Osteocyte (in vitro differentiated cells): ENCODE measurements around the gene CPVL. TPM values are rescaled to one million over a fixed set of nuclear protein-coding genes. Genes with fewer than 3 reads are reported as not detected.

Experiments used
- DNase-seq: peaks from one replicate; pipeline ENCODE4 v3.0.0; 2021; ENCODE audit warnings: mixed read lengths; ENCODE audit not compliant: unreplicated experiment; ENCODE audit errors: extremely low spot score
- H3K27ac Mint-ChIP-seq: one replicate; pipeline ENCODE4 v1.8.0; 2021; ENCODE audit warnings: mild to moderate bottlenecking, mixed read lengths; ENCODE audit not compliant: unreplicated experiment
- H3K27me3 Mint-ChIP-seq: one replicate; pipeline ENCODE4 v1.8.0; 2021; ENCODE audit warnings: mixed read lengths; ENCODE audit not compliant: unreplicated experiment
- H3K36me3 Mint-ChIP-seq: one replicate; pipeline ENCODE4 v1.8.0; 2021; ENCODE audit warnings: mixed read lengths; ENCODE audit not compliant: unreplicated experiment
- H3K4me1 Mint-ChIP-seq: one replicate; pipeline ENCODE4 v1.8.0; 2021; ENCODE audit warnings: mixed read lengths; ENCODE audit not compliant: unreplicated experiment
- H3K4me3 Mint-ChIP-seq: one replicate; pipeline ENCODE4 v1.8.0; 2021; ENCODE audit warnings: mild to moderate bottlenecking, moderate library complexity, mixed read lengths; ENCODE audit not compliant: unreplicated experiment
- H3K9me3 Mint-ChIP-seq: one replicate; pipeline ENCODE4 v1.8.0; 2021; ENCODE audit warnings: mixed read lengths; ENCODE audit not compliant: unreplicated experiment
- CTCF ChIP-seq: fragments of 200-600 bp; sonication (generic); IDR thresholded peaks from 2 replicates; pipeline ENCODE4 v1.5.0; 2021; ENCODE audit warnings: antibody characterized with exemption, mild to moderate bottlenecking, moderate library complexity
- total RNA-seq: library from RNA; stranded (reverse); gene quantifications from 2 replicates; pipeline ENCODE4 v1.2.1, GENCODE V29; 2021

CPVL gene
- total RNA-seq, 1 donor from 2014 or later, result 2.0 TPM

DNA sequence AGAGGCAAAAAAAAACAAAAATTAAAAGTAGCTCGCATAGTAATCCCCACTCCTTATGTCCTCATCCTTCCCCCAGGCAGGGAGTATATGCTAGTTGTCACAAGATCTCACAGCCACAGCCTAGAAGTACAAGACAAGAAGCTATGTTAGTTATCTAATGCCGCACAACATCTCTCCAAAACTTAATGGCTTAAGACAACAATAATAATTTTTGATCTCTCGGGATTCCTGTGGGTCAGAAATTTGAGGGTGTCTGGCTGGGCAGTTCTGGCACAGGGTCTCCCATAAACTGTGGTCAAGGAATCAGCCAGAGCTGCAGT, 39.7 kb downstream of the CPVL start:
- Mint-ChIP-seq H3K4me1 (peaks cover 3% of the 10 kb centered on the region), H3K27me3 (peaks cover 4% of the 10 kb centered on the region), H3K4me3 (no peak overlapping the region), H3K36me3 (no peaks in the 10 kb centered on the region), H3K9me3 (no peaks in the 10 kb centered on the region), H3K27ac (no peak overlapping the region)
- DNase-seq, result no peak
- no peak for TF ChIP-seq CTCF

- no peaks in the 10 kb centered on the region for H3K9me3 Mint-ChIP-seq
- DNase-seq, result no peak
Observed at GRCh38 chr7:29105752-29106668, 40.3 kb downstream of the CPVL start.

DNA sequence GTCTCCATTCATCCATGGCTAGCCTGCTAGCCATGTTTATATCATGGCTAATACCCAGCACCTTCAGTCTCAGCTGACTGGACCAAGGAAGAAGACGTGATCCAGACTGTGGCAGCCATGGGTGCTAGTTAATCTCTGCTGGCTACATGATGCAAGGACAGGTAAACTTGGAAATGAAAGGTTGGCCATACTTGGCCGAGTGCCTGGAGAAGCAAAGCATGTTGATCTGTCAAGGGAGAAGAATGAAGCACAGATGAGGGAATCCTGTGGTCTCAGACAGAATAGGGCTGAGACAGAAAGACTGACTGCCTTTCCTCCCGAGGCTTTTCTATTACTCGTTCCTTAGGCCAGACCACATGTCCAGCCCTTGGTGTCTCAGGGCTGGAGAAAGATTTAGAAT, 41.1 kb downstream of the CPVL start:
- no peak for DNase-seq
- TF ChIP-seq CTCF, result no peak

More at GRCh38 chr7:29105752-29106668, 40.3 kb downstream of the CPVL start:
- Mint-ChIP-seq H3K36me3 (no peaks in the 10 kb centered on the region), H3K27ac (no peak overlapping the region), H3K4me1 (peaks cover 3% of the 10 kb centered on the region), H3K27me3 (peaks cover 4% of the 10 kb centered on the region), H3K4me3 (no peak overlapping the region)
- TF ChIP-seq CTCF, result peak; percentile 88

GRCh38 chr7:29102558-29103151, 43.7 kb downstream of the CPVL start:
- H3K27ac Mint-ChIP-seq, result no peak overlapping the region
- H3K4me3 Mint-ChIP-seq, result no peak overlapping the region
- no peaks in the 10 kb centered on the region for H3K27me3 Mint-ChIP-seq
- peak; percentile 85 for TF ChIP-seq CTCF
- peaks cover 3% of the 10 kb centered on the region for H3K4me1 Mint-ChIP-seq
- no peak for DNase-seq
- no peaks in the 10 kb centered on the region for H3K36me3 Mint-ChIP-seq
- H3K9me3 Mint-ChIP-seq, result no peaks in the 10 kb centered on the region

More for the DNA sequence above, 41.1 kb downstream of the CPVL start:
- Mint-ChIP-seq H3K4me1 (peaks cover 3% of the 10 kb centered on the region), H3K9me3 (no peaks in the 10 kb centered on the region), H3K27me3 (peaks cover 4% of the 10 kb centered on the region), H3K27ac (no peak overlapping the region), H3K36me3 (no peaks in the 10 kb centered on the region), H3K4me3 (no peak overlapping the region)

DNA sequence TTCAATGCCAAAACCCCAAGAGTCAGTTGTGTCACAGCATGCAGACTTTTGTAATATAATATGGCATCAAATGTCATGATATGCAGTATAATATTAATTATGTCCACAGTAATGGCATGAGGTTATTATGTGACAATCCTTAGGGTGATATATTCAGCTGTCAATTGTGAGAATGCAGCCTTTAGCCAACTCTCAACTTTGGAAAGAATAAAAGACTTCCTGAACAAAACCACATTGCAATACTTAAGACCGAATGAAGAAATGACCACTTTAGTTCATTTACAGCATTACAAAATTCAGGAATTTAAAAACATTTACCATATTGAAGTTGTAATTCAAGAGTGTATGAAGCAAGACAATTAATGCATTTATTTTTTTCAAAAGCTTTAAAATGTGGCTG, 45.4 kb downstream of the CPVL start:
- Mint-ChIP-seq H3K4me1 (peaks cover 3% of the 10 kb centered on the region), H3K4me3 (no peak overlapping the region), H3K27me3 (no peaks in the 10 kb centered on the region), H3K36me3 (no peaks in the 10 kb centered on the region), H3K27ac (no peak overlapping the region), H3K9me3 (no peaks in the 10 kb centered on the region)
- no peak for DNase-seq
- TF ChIP-seq CTCF, result no peak
